ENCODE data around the gene CNTN6. TPM values are rescaled to one million over a fixed set of nuclear protein-coding genes. Genes with fewer than 3 reads are reported as not detected.

The CNTN6 gene
- total and polyA plus RNA-seq, 2 experiments from 2014 or later: not detected

DNA sequence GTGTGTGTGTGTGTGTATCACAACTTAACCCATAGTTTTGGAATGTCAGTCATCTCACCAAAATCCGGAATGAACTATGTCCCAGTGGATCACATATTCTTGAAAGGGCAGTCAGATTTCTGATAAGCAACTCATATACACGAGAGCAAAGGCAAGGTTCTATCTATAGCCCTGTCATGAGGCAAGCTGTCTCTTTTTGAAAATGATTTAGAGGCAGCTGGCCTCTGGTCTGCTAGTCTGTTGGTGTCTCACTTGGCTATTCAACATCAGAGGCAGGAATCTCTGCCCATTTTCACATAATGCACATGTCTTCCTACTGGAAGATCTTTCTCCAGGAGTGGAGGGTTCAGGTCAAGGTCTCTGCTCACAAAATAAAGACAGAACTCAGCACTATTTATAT, 79.8 kb downstream of the CNTN6 start:
- no peak overlapping the region for H3K4me2 ChIP-seq
- H3K27ac ChIP-seq (ENCODE audit: low read depth): no peak overlapping the region
- H3K9me3 Mint-ChIP-seq: peaks cover 97% of the 10 kb centered on the region
- H3K4me3 Mint-ChIP-seq: no peak overlapping the region
- no peaks in the 10 kb centered on the region for H3K27me3 Mint-ChIP-seq (ENCODE audit: insufficient read depth, low read depth, poor library complexity)
- no peaks in the 10 kb centered on the region for H3K9me2 ChIP-seq (ENCODE audit: insufficient read depth)
- no peaks in the 10 kb centered on the region for H3K27me3 ChIP-seq (ENCODE audit: insufficient read depth)
- ATAC-seq (no peak), DNase-seq (ENCODE audit: low spot score) (no peak)
- H4K20me1 ChIP-seq (replicated peaks; ENCODE audit: insufficient read depth): no peaks in the 10 kb centered on the region
- H3K4me3 ChIP-seq: no peak overlapping the region
- no peak for TF ChIP-seq POLR2AphosphoS5 (IDR thresholded peaks at IDR 0.05; ENCODE audit: low read depth)
- TF ChIP-seq ZNF331 (CRISPR knock-in tag; IDR thresholded peaks at IDR 0.05; ENCODE audit: low read depth): no peak
- TF ChIP-seq, protein P1, sequence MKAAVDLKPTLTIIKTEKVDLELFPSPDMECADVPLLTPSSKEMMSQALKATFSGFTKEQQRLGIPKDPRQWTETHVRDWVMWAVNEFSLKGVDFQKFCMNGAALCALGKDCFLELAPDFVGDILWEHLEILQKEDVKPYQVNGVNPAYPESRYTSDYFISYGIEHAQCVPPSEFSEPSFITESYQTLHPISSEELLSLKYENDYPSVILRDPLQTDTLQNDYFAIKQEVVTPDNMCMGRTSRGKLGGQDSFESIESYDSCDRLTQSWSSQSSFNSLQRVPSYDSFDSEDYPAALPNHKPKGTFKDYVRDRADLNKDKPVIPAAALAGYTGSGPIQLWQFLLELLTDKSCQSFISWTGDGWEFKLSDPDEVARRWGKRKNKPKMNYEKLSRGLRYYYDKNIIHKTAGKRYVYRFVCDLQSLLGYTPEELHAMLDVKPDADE (IDR thresholded peaks at IDR 0.05): no peak
- TF ChIP-seq, protein P2, sequence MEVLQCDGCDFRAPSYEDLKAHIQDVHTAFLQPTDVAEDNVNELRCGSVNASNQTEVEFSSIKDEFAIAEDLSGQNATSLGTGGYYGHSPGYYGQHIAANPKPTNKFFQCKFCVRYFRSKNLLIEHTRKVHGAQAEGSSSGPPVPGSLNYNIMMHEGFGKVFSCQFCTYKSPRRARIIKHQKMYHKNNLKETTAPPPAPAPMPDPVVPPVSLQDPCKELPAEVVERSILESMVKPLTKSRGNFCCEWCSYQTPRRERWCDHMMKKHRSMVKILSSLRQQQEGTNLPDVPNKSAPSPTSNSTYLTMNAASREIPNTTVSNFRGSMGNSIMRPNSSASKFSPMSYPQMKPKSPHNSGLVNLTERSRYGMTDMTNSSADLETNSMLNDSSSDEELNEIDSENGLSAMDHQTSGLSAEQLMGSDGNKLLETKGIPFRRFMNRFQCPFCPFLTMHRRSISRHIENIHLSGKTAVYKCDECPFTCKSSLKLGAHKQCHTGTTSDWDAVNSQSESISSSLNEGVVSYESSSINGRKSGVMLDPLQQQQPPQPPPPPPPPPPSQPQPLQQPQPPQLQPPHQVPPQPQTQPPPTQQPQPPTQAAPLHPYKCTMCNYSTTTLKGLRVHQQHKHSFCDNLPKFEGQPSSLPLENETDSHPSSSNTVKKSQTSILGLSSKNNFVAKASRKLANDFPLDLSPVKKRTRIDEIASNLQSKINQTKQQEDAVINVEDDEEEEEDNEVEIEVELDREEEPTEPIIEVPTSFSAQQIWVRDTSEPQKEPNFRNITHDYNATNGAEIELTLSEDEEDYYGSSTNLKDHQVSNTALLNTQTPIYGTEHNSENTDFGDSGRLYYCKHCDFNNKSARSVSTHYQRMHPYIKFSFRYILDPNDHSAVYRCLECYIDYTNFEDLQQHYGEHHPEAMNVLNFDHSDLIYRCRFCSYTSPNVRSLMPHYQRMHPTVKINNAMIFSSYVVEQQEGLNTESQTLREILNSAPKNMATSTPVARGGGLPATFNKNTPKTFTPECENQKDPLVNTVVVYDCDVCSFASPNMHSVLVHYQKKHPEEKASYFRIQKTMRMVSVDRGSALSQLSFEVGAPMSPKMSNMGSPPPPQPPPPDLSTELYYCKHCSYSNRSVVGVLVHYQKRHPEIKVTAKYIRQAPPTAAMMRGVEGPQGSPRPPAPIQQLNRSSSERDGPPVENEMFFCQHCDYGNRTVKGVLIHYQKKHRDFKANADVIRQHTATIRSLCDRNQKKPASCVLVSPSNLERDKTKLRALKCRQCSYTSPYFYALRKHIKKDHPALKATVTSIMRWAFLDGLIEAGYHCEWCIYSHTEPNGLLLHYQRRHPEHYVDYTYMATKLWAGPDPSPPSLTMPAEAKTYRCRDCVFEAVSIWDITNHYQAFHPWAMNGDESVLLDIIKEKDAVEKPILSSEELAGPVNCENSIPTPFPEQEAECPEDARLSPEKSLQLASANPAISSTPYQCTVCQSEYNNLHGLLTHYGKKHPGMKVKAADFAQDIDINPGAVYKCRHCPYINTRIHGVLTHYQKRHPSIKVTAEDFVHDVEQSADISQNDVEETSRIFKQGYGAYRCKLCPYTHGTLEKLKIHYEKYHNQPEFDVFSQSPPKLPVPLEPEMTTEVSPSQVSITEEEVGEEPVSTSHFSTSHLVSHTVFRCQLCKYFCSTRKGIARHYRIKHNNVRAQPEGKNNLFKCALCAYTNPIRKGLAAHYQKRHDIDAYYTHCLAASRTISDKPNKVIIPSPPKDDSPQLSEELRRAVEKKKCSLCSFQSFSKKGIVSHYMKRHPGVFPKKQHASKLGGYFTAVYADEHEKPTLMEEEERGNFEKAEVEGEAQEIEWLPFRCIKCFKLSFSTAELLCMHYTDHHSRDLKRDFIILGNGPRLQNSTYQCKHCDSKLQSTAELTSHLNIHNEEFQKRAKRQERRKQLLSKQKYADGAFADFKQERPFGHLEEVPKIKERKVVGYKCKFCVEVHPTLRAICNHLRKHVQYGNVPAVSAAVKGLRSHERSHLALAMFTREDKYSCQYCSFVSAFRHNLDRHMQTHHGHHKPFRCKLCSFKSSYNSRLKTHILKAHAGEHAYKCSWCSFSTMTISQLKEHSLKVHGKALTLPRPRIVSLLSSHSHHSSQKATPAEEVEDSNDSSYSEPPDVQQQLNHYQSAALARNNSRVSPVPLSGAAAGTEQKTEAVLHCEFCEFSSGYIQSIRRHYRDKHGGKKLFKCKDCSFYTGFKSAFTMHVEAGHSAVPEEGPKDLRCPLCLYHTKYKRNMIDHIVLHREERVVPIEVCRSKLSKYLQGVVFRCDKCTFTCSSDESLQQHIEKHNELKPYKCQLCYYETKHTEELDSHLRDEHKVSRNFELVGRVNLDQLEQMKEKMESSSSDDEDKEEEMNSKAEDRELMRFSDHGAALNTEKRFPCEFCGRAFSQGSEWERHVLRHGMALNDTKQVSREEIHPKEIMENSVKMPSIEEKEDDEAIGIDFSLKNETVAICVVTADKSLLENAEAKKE (CRISPR knock-in tag; IDR thresholded peaks at IDR 0.05): no peak
- TF ChIP-seq ZNF114 (CRISPR knock-in tag; IDR thresholded peaks at IDR 0.05): no peak
- H3K36me3 Mint-ChIP-seq (ENCODE audit: low read depth): peaks cover 42% of the 10 kb centered on the region
- H3F3A ChIP-seq (replicated peaks; ENCODE audit: low read depth): no peaks in the 10 kb centered on the region
- no peaks in the 10 kb centered on the region for H3K36me3 ChIP-seq (ENCODE audit: insufficient read depth)
- no peaks in the 10 kb centered on the region for H3K79me2 ChIP-seq (replicated peaks; ENCODE audit: insufficient read depth)
- no peak overlapping the region for H2AFZ ChIP-seq
- no peaks in the 10 kb centered on the region for H3K4me1 ChIP-seq (ENCODE audit: insufficient read depth)
- no peaks in the 10 kb centered on the region for H3K4me1 Mint-ChIP-seq
- no peak overlapping the region for H3K27ac Mint-ChIP-seq

DNA sequence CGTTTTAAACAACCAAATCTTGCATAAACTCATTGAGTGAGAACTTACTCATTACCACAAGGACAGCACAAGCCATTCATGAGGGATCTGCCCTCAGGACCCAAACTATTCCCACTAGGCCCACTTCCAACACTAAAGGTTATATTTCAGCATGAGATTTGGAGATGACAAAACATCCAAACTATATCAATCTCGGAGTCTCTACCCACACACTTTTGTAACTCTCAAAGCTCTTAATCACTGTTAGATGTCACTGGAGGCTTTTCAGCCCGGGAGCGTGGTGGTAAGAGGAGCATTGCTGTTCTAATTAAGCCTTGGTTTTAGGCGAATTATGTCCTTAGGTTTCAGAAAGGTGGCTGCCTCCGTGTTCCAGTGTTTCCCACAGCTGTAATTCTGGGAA, 86.3 kb downstream of the CNTN6 start:
- no peak for ATAC-seq
- Mint-ChIP-seq H3K4me3 (no peak overlapping the region), H3K27ac (no peak overlapping the region), H3K36me3 (ENCODE audit: low read depth) (peaks cover 33% of the 10 kb centered on the region), H3K4me1 (no peaks in the 10 kb centered on the region), H3K9me3 (peaks cover 92% of the 10 kb centered on the region), H3K27me3 (ENCODE audit: insufficient read depth, low read depth, poor library complexity) (peaks cover 3% of the 10 kb centered on the region)
- Histone ChIP-seq H3K4me2 (peak overlapping the region; percentile 29; the same call in 1 of the 2 replicates), H3K9me2 (ENCODE audit: insufficient read depth) (no peaks in the 10 kb centered on the region; the same call in 1 of the 2 replicates), H3K4me3 (no peak overlapping the region), H3K4me1 (ENCODE audit: insufficient read depth) (peaks cover 9% of the 10 kb centered on the region), H2AFZ (peak overlapping the region; percentile 91), H3K36me3 (ENCODE audit: insufficient read depth) (no peaks in the 10 kb centered on the region), H3K79me2 (replicated peaks; ENCODE audit: insufficient read depth) (no peaks in the 10 kb centered on the region), H3F3A (replicated peaks; ENCODE audit: low read depth) (no peaks in the 10 kb centered on the region), H3K27me3 (ENCODE audit: insufficient read depth) (no peaks in the 10 kb centered on the region), H3K27ac (ENCODE audit: low read depth) (no peak overlapping the region), H4K20me1 (replicated peaks; ENCODE audit: insufficient read depth) (no peaks in the 10 kb centered on the region)
- DNase-seq (ENCODE audit: low spot score): no peak
- TF ChIP-seq, protein P3, sequence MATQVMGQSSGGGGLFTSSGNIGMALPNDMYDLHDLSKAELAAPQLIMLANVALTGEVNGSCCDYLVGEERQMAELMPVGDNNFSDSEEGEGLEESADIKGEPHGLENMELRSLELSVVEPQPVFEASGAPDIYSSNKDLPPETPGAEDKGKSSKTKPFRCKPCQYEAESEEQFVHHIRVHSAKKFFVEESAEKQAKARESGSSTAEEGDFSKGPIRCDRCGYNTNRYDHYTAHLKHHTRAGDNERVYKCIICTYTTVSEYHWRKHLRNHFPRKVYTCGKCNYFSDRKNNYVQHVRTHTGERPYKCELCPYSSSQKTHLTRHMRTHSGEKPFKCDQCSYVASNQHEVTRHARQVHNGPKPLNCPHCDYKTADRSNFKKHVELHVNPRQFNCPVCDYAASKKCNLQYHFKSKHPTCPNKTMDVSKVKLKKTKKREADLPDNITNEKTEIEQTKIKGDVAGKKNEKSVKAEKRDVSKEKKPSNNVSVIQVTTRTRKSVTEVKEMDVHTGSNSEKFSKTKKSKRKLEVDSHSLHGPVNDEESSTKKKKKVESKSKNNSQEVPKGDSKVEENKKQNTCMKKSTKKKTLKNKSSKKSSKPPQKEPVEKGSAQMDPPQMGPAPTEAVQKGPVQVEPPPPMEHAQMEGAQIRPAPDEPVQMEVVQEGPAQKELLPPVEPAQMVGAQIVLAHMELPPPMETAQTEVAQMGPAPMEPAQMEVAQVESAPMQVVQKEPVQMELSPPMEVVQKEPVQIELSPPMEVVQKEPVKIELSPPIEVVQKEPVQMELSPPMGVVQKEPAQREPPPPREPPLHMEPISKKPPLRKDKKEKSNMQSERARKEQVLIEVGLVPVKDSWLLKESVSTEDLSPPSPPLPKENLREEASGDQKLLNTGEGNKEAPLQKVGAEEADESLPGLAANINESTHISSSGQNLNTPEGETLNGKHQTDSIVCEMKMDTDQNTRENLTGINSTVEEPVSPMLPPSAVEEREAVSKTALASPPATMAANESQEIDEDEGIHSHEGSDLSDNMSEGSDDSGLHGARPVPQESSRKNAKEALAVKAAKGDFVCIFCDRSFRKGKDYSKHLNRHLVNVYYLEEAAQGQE (IDR thresholded peaks at IDR 0.05; ENCODE audit: unreplicated experiment): no peak
- TF ChIP-seq STAT1 (IDR thresholded peaks at IDR 0.05; ENCODE audit: unreplicated experiment): no peak
- no peak for TF ChIP-seq CREB1 (CRISPR knock-in tag; IDR thresholded peaks at IDR 0.05; ENCODE audit: low read depth)
- TF ChIP-seq, protein P4, sequence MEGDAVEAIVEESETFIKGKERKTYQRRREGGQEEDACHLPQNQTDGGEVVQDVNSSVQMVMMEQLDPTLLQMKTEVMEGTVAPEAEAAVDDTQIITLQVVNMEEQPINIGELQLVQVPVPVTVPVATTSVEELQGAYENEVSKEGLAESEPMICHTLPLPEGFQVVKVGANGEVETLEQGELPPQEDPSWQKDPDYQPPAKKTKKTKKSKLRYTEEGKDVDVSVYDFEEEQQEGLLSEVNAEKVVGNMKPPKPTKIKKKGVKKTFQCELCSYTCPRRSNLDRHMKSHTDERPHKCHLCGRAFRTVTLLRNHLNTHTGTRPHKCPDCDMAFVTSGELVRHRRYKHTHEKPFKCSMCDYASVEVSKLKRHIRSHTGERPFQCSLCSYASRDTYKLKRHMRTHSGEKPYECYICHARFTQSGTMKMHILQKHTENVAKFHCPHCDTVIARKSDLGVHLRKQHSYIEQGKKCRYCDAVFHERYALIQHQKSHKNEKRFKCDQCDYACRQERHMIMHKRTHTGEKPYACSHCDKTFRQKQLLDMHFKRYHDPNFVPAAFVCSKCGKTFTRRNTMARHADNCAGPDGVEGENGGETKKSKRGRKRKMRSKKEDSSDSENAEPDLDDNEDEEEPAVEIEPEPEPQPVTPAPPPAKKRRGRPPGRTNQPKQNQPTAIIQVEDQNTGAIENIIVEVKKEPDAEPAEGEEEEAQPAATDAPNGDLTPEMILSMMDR (conservative IDR thresholded peaks at IDR 0.05; ENCODE audit: low read depth in 2 of 2): no peak
- no peak for TF ChIP-seq EZH2 (IDR thresholded peaks at IDR 0.05; ENCODE audit: low read depth, unreplicated experiment)

All from GM23338 (cell line).